Activated CD4-positive, alpha-beta T cell treated with anti-CD3 and anti-CD28 coated beads for 48 hours (primary cell): ENCODE results near the gene GBE1.

Experiments
- DNase-seq: peaks from one replicate; pipeline ENCODE4 v3.0.0-alpha.2; 2020

The GBE1 gene

GRCh38 chr3:81695302-81695701 lies 66.1 kb downstream of the GBE1 start:
- no peak for DNase-seq

DNA sequence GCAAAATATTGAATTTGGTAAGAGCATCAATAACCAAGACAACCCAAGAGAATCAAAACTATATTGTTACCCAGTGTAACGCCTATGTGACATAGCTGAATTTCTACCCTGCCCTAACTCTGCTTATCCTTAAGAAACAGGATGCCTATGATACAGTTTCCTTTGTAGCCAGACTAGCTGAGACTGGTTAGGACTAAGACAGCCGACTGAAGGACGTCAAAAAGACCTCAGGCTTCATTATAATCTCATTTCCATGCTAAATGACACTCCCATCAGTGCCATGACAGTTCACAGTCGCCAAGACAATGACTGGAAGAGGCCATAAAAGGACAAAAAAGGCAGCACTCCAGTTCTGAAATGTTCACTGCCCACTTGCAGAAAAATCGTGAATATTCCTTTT lies 66.8 kb downstream of the GBE1 start:
- DNase-seq: no peak

DNA sequence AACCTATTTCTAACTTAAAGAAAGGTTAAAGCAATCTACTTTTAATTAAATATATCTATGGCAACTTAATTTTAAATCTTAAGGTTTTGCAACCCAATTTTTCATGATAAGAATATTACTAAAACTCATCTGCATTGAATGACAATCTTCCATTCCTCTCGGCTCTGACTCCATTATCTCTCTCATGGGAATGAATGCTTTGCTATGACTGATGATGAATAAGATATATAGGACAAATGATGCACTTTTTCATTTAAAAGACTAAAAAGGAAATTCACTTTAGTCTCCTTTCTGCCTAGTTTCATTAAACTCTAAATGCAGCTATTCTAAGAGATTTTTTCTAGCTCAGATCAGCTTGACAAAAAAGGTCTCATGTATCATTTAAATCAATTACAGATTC lies 68.7 kb downstream of the GBE1 start:
- DNase-seq: no peak

DNA sequence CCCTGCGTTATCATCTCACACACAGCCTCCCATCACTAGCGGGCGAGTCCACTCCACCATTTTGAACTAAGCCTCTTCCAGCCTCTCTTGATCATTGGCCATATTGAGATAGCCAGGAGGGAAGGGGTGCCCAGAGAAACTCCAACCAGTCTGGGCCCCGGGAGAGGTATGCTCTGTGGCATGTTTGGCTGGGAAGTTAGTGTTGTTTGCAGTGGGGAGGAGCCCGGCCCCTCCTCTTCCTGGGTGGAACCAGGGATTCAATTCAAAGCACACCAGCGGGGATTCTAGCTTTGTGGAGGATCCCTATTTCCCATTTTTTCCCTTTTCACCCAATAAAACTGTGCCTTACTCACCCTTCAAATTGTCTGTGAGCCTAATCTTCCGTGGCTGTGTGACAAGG lies 71.8 kb downstream of the GBE1 start:
- DNase-seq: no peak

GRCh38 chr3:81684751-81685395 lies 76.6 kb downstream of the GBE1 start:
- no peak for DNase-seq

DNA sequence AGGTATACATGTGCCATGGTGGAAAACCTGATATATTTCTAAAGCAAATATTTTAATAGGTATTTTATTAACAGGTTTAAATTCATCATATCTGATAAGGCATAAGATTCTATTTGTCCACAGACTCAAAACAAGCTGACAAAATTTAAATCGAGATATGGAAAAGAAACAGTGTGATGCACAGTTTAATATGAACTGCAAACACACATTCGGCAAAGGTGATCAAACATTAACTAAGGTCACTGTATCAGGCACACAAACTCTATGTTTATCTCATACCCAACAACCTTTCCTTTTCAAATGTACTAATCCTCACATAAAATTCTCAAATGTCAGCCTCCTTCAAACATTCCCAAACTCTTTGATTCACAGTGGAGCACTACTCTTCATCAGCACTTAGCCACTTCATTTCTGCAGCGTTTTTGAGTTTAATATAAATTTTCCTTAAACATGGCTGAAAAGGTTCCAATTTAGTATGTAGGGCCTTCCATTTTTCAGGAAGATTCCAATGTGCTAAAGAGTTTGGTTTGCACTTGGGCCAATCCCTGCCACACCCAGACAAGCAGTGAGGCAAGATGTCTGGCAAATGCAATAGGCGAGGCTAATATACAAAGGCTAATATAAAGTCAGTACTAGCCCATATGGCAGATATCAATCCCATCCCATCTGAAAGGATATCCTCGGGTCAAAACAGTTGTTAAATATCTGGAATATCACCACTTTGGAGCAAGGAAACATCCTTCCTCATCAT lies 84.6 kb downstream of the GBE1 start:
- no peak for DNase-seq

DNA sequence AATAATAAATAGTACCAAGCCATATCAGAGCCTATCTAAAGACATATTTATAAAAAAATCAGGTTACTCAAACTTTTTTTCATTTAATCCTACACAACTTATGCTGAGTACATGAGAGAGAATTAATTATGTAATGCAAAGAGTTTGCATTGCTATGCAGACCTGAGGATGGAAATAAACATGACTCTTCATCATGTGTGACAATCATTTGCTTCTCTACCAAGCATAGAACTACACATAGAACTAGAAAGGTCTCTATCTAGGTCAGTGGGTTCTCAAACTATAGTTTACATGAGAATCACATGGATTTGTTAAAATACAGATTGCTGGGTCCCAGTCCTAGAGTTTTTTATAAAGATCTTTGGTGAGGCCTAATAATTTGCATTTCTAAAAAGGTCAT lies 86.8 kb downstream of the GBE1 start:
- no peak for DNase-seq

DNA sequence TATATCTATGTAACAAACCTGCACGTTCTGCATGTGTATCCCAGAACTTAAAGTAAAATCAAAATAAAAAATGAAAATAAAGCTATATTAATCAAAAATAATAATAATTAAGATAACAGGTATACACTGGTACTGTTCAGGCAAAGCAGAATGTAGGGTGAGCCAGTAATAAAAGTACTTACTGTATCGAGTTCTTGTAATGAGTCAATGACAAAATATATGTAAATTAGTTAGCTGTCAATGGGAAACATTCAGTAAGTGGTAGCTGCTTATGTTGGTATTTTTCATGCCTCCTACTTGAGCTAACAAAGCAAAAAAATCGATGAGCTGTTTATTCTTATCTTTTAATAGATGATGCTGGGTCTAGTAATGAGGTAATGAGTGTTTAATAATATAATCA lies 93.2 kb downstream of the GBE1 start:
- DNase-seq: no peak

DNA sequence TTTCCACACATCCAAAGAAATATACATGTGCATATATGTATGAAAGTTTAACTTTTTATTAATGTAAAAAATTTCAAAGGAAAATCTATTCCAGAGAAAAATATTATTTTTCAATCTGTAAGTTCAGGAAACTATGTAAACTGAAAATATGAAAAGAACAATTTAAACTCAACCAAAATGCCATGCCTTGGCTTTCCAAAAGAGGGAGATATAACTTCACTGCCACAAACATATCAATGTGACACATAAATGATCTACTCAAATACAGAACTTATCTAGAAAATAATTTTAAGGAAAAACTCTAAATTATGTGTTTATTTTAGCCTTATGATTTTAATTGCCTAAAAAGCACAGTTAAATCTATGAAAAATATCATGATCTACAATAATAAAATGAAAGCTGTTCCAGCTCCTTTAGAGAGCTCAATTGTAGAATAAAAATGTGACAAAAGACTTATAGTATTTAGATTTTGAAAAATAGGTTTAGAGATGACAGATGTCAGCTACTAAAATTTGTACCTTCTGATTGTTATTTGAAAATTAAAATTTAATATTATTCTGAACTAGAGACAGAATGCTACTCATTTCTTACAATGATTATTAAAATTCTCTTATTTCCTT lies 94.8 kb downstream of the GBE1 start:
- DNase-seq: no peak

DNA sequence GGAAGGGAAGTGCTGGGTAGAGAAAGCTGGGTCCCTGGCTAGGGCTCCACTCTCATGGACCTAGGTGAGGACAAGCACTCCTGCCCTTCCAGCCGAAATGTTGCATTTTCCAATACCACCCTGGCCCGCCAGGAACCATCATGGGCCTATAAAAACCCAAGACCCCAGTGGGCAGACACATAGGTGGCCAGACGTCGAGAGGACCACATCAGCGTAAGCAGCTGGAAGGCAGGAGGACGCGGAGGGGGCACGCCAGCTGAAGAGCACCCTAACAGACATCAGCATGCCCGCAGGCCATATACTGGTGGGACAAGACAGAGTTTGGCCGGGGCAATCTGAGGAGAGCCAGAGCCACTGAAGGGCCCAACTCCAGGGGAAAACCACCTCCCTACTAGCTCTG lies 98.3 kb downstream of the GBE1 start:
- DNase-seq: no peak

DNA sequence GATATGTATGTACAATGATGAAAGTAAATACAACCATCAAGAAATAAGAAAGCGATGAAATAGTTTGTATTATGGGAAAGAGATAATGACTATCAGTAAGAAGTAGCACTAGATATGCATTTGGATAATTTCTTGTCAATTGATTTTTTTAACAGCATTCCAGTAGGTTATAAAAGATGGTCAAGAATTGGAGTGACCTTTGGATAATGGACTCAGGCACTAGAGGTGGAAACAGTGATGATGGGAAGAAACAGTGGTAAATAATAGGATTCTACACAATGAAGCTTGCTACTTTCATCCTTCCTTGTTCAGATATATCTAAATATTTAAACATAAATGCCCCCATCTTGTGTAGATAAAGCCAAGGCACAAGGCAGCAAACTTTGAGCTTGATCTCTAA lies 101.4 kb downstream of the GBE1 start:
- DNase-seq: no peak

GRCh38 chr3:81658322-81658997 lies 103.0 kb downstream of the GBE1 start:
- DNase-seq: no peak

DNA sequence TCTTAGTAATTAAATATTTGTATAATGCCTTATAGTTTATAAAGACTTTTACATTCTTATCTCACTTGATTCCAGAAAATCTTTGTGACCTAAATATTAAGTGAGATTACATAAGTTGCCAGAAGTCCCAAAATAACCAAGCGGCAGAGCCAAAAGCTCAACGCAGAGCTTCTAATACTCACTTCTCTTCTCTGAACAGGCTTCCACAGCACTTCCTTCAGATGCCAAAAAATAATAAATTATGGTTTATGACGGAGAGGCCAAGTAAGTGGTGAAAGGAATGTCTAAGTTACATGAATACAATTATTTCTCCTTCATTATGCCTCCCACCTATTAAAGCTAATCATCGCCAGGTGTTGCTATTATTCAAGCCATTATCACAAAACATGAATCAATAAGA lies 110.3 kb downstream of the GBE1 start:
- no peak for DNase-seq

DNA sequence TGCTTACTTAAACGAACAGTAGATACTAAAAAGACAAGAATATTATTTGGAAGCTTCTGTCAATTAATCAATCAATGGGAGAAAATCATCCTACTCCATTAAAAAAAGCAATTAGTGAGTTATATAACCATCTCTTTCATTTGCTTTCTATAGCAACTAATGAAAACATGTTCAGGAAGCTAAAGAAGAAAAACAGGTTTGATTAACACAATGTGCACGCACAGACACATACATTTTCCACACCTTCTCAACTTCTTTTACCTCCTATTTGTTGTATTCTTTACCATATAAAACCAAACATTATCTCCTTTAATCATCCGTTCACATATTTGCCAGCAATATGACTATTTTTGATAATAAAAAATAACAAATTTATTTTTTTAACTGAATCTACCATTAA lies 111.3 kb downstream of the GBE1 start:
- DNase-seq: no peak

DNA sequence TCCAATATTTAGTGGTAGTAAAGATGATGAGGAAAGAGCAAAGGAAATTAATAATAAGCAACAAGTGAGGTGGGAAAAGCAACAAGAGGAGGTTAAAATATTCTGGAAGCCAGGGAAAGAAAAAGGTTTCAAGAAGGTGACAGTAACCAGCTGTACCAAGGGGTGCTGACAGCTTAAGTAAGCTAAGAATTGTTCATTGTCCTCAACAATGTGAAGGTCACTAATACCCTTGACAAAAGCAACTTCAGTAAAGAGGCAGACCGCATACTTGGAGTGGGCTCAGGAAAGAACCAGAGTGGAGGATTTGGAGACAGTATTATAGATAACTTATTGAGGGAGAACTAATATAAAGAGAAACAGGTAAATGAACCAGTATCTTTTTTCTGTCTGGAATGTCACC lies 116.2 kb downstream of the GBE1 start:
- DNase-seq: no peak

GRCh38 chr3:81643721-81644120 lies 117.7 kb downstream of the GBE1 start:
- no peak for DNase-seq

GRCh38 chr3:81638480-81638879 lies 123.0 kb downstream of the GBE1 start:
- DNase-seq: no peak

GRCh38 chr3:81632659-81633058 lies 128.8 kb downstream of the GBE1 start:
- no peak for DNase-seq

DNA sequence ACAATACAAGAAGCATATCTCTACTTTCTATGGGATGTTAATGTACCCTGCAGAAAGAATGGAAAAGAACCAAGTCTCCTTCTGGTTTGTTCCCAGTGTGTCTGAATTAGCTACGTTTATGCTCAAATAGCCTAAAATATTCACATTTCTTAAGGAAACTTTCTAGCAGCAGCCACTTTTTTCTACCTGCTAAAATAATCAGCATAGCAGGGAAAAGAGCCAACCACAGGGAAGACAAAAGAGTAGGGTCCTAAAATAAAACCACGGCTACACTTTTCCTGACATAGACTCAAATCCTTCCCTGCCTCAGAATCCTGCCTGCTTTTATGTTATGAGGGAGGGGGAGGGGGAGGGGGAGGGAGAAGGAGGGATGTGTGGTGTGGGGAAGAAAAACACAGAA lies 136.7 kb downstream of the GBE1 start:
- DNase-seq: no peak

- DNase-seq: no peak
These were observed 139.1 kb downstream of the GBE1 start for GRCh38 chr3:81622395-81622794.

- no peak for DNase-seq
These were observed 140.2 kb downstream of the GBE1 start for GRCh38 chr3:81621277-81621676.

GRCh38 chr3:81620849-81621248 lies 140.6 kb downstream of the GBE1 start:
- DNase-seq: no peak

DNA sequence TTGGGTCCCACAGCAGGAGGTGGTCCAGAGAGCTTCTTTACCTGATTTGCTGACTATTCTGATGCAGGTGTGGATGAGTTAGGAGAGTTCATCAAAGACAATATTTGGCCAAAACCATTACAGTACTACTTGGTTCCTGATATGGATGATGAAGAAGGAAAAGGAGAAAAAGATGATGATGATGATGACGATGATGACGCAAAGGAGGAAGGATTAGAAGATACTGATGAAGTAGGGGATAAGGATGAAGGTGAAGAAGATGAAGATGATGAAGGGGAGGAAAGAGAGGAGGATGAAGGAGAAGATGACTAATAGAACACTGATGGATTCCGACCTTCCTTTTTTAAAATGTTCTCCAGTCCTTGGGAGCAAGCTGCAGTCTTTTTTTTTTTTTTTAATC lies 148.7 kb downstream of the GBE1 start:
- no peak for DNase-seq

DNA sequence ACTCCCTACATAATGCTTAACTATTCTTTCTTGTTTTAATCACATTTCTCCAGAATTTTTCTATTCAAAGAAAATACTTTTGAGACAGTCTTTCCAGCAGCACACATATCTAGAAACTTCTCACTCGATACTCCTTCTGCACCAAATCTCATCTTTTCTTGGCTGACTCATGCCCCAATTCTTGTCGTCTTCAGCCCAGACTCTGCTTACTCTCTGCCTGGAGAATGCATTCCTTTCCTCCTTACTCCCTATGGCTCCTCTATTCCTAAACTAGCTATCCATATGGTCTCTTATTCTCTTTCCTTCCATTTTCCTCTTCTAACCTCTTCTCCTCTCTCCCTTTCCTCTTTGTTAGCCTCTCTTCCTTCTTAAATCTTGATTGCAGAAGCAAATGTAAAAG lies 158.7 kb downstream of the GBE1 start:
- DNase-seq: no peak
